K562 (cell line): ENCODE measurements around the gene RGS6. TPM values are rescaled to one million over a fixed set of nuclear protein-coding genes. Genes with fewer than 3 reads are reported as not detected.

Experiments used
- ATAC-seq: fragments of 200-7000 bp; cut with Tn5 transposase; 3 replicates; pipeline ENCODE4 v1.9.1; 2020; ENCODE audit warnings: moderate library complexity
- BruUV-seq: library from RNA; stranded (reverse); fragments of 400-500 nt; replicated peaks from 2 replicates; lab custom pipeline; 2021; lab: Mats Ljungman, UMichigan
- CTCF ChIA-PET: fragments of 300-600 bp; formaldehyde crosslinking; extraction: SDS; loops from one replicate; lab custom pipeline; 2021; ENCODE audit warnings: low intra/inter-chr PET ratio; lab: Yijun Ruan, JAX
- POLR2A ChIA-PET: fragments of 300-600, 350-650 bp; sonication (Branson Sonifier 250); formaldehyde crosslinking; extraction: SDS; loops from one replicate; lab custom pipeline; 2021; ENCODE audit warnings: antibody characterized with exemption, inconsistent platforms; lab: Yijun Ruan, JAX
- DNase-seq, 4 experiments: peaks; one replicate each; pipeline versions ENCODE4 v3.0.0 to v3.0.0-alpha.2; 2011 to 2018; ENCODE audit warnings: low spot score in 3 of 4, mixed read lengths in 3 of 4; ENCODE audit errors: extremely low read depth in 1 of 4
- FAIRE-seq: peaks from 2 replicates; lab custom pipeline; 2011; peaks lifted over from hg19 to GRCh38; lab: Jason Lieb, UNC
- H2AFZ ChIP-seq: 2 replicates; pipeline ENCODE4 v1.6.0; 2011; ENCODE audit warnings: low read depth, low read length, control low read depth, inconsistent platforms
- H3K27ac ChIP-seq: fragments of 200-600 bp; 3 replicates; pipeline ENCODE4 v1.8.0; 2011; ENCODE audit warnings: low read depth, mild to moderate bottlenecking, control low read depth, inconsistent platforms, low read length, moderate library complexity, mixed read lengths; ENCODE audit errors: extremely low read depth
- H3K27me3 ChIP-seq, 2 experiments: fragments of 300-600 bp in 1 of 2; 2 replicates in 1 of 2; 3 replicates in 1 of 2; pipeline versions ENCODE4 v1.6.0 to v1.8.0; 2011; ENCODE audit warnings: inconsistent platforms in 2 of 2, low read length in 2 of 2, mild to moderate bottlenecking in 1 of 2, mixed read lengths in 1 of 2, moderate library complexity in 1 of 2; ENCODE audit not compliant: control insufficient read depth in 2 of 2, insufficient read depth in 2 of 2
- H3K36me3 ChIP-seq: fragments of 300-600 bp; 3 replicates; pipeline ENCODE4 v1.8.0; 2011; ENCODE audit warnings: mild to moderate bottlenecking, low read length, inconsistent platforms; ENCODE audit not compliant: control insufficient read depth, insufficient read depth
- H3K4me1 ChIP-seq, 2 experiments: fragments of 200-600 bp in 1 of 2; replicated peaks in 1 of 2; 2 replicates in 1 of 2; 3 replicates in 1 of 2; pipeline versions ENCODE4 v1.5.1 to v1.8.0; 2011; ENCODE audit warnings: inconsistent platforms in 2 of 2, low read length in 2 of 2, mild to moderate bottlenecking in 1 of 2, mixed read lengths in 1 of 2, moderate library complexity in 1 of 2; ENCODE audit not compliant: control insufficient read depth in 2 of 2, insufficient read depth in 2 of 2
- H3K4me2 ChIP-seq: 2 replicates; pipeline ENCODE4 v1.6.1; 2011; ENCODE audit warnings: low read length, control low read depth, inconsistent platforms, mixed read lengths; ENCODE audit not compliant: insufficient read depth
- H3K4me3 ChIP-seq: fragments of 200-600 bp; sonication (generic), shearing (Covaris generic); 2 replicates; pipeline ENCODE4 v1.5.1; 2016; ENCODE audit warnings: control low read depth, inconsistent platforms
- H3K79me2 ChIP-seq: fragments of 200-600 bp; 3 replicates; pipeline ENCODE4 v1.8.0; 2011; ENCODE audit warnings: low read length, inconsistent platforms; ENCODE audit not compliant: control insufficient read depth, insufficient read depth
- H3K9ac ChIP-seq, 2 experiments: 2 replicates each; pipeline versions ENCODE4 v1.6.0 to v1.6.1; 2011; ENCODE audit warnings: low read depth in 2 of 2, low read length in 2 of 2, control low read depth in 1 of 2, inconsistent platforms in 1 of 2, mild to moderate bottlenecking in 1 of 2, mixed read lengths in 1 of 2; ENCODE audit not compliant: insufficient read depth in 1 of 2
- H3K9me1 ChIP-seq: one replicate; pipeline ENCODE4 v1.6.0; 2011; ENCODE audit warnings: inconsistent platforms, mild to moderate bottlenecking, low read length, moderate library complexity; ENCODE audit not compliant: control insufficient read depth, insufficient read depth
- H3K9me3 ChIP-seq: replicated peaks from 2 replicates; pipeline ENCODE4 v1.5.1; 2011; ENCODE audit warnings: low read depth, low read length, inconsistent platforms; ENCODE audit not compliant: control insufficient read depth, insufficient read depth
- H4K20me1 ChIP-seq: replicated peaks from 2 replicates; pipeline ENCODE4 v1.6.1; 2011; ENCODE audit warnings: low read length, inconsistent platforms, mixed read lengths; ENCODE audit not compliant: control insufficient read depth, insufficient read depth
- CXXC5 ChIP-seq: fragments of 250-450 bp; sonication (Bioruptor Pico); IDR thresholded peaks from 2 replicates; pipeline ENCODE4 v1.8.0; 2022; ENCODE audit warnings: inconsistent platforms, mild to moderate bottlenecking, moderate library complexity
- EZH2 ChIP-seq: IDR thresholded peaks from 2 replicates; pipeline ENCODE4 v1.6.1; 2012; ENCODE audit warnings: low read depth, mild to moderate bottlenecking, inconsistent platforms, low read length, borderline replicate concordance
- FOXJ2 ChIP-seq: fragments of 200-800 bp; sonication (Bioruptor generic); IDR thresholded peaks from 2 replicates; pipeline ENCODE4 v1.6.1; 2016; ENCODE audit warnings: missing genetic modification characterization, missing compliant biosample characterization
- HDAC6 ChIP-seq: IDR thresholded peaks from 2 replicates; pipeline ENCODE4 v1.6.1; 2012; ENCODE audit warnings: low read depth, mild to moderate bottlenecking, control low read depth, inconsistent platforms, low read length, moderate library complexity
- HIVEP1 ChIP-seq: fragments of 250-450 bp; sonication (Bioruptor Pico); IDR thresholded peaks from 2 replicates; pipeline ENCODE4 v1.4.0; 2020; ENCODE audit warnings: mild to moderate bottlenecking
- L3MBTL2 ChIP-seq: fragments of 450-650 bp; IDR thresholded peaks from 2 replicates; pipeline ENCODE4 v1.6.1; 2016; ENCODE audit warnings: mild to moderate bottlenecking, moderate library complexity
- NRF1 ChIP-seq, 2 experiments: fragments of 450-650 bp; IDR thresholded peaks in 1 of 2; conservative IDR thresholded peaks in 1 of 2; 2 replicates each; pipeline ENCODE4 v1.6.1; 2014; ENCODE audit warnings: mild to moderate bottlenecking in 2 of 2
- PHB ChIP-seq: fragments of 250-450 bp; sonication (Bioruptor Pico); IDR thresholded peaks from 2 replicates; pipeline ENCODE4 v1.5.0; 2021
- POLR3G ChIP-seq: IDR thresholded peaks from 2 replicates; pipeline ENCODE4 v1.6.1; 2011; ENCODE audit not compliant: insufficient read length, insufficient replicate concordance; ENCODE audit errors: extremely low read depth
- SRSF9 ChIP-seq: fragments of 200-400 bp; formaldehyde crosslinking; IDR thresholded peaks from 2 replicates; pipeline ENCODE4 v1.6.1; 2017; ENCODE audit warnings: low read depth, low read length, borderline replicate concordance
- THRAP3 ChIP-seq: fragments of 450-650 bp; IDR thresholded peaks from 2 replicates; pipeline ENCODE4 v1.6.1; 2016; ENCODE audit warnings: mild to moderate bottlenecking, inconsistent platforms, borderline replicate concordance
- ZFP30 ChIP-seq: fragments of 250-450 bp; sonication (Bioruptor Pico); IDR thresholded peaks from 2 replicates; pipeline ENCODE4 v1.8.0; 2022; ENCODE audit warnings: moderate library complexity, mild to moderate bottlenecking, inconsistent platforms, borderline replicate concordance
- ZKSCAN8 ChIP-seq: fragments of 200-800 bp; sonication (Bioruptor generic); IDR thresholded peaks from 2 replicates; pipeline ENCODE4 v1.6.1; 2016; ENCODE audit warnings: missing genetic modification characterization, missing compliant biosample characterization
- ZNF133 ChIP-seq: fragments of 250-450 bp; sonication (Bioruptor Pico); IDR thresholded peaks from 2 replicates; pipeline ENCODE4 v1.4.0; 2020; ENCODE audit warnings: mild to moderate bottlenecking
- ZNF23 ChIP-seq: fragments of 250-450 bp; sonication (Bioruptor Pico); IDR thresholded peaks from 2 replicates; pipeline ENCODE4 v1.4.0; 2020; ENCODE audit warnings: mild to moderate bottlenecking
- ZSCAN29 ChIP-seq: fragments of 450-650 bp; IDR thresholded peaks from 2 replicates; pipeline ENCODE4 v1.6.1; 2017
- WGBS: fragments of 100-300 bp; shearing (Covaris generic); methylation state at CpG from one replicate; pipeline ENCODE4 v1.1.6; 2016; ENCODE audit warnings: low coverage, mixed read lengths; ENCODE audit not compliant: insufficient coverage; ENCODE audit errors: missing lambda C conversion rate; 5-methylcytosine and 5-hydroxymethylcytosine counted together
- in situ Hi-C: fragments of 300-500 bp; cut with MboI; formaldehyde crosslinking; loops from 4 replicates; pipeline ENCODE4 v1.15.0; 2018; ENCODE audit warnings: inconsistent platforms, mixed read lengths
- intact Hi-C: fragments of 100-400 bp; cut with micrococcal nuclease; formaldehyde crosslinking; loops from 2 replicates; pipeline ENCODE4 v1.14.2; 2022
- polyA plus RNA-seq, 8 experiments: library from polyadenylated mRNA; depleted of rRNA in 4 of 8; stranded (reverse) in 5 of 8; unstranded in 3 of 8; fragments of >200 nt; fragmentation: Nextera tagmentation in 2 of 8; fragmentation: Illumina TruSeq in 1 of 8; extraction: Ambion mirVana in 2 of 8; extraction: Trizol in 1 of 8; gene quantifications; 2 replicates each; pipeline versions ENCODE4 v1.2.1 to v1.2.3, GENCODE V29; 2011 to 2014; ENCODE audit warnings: inconsistent platforms in 1 of 8, missing spikeins in 1 of 8
- total RNA-seq, 7 experiments: library from RNA; depleted of rRNA in 6 of 7; stranded (reverse); fragments of >200 nt in 6 of 7; fragmentation: Illumina TruSeq in 2 of 7; extraction: Trizol in 2 of 7; gene quantifications; 2 replicates each; pipeline versions ENCODE4 v1.2.1 to v1.2.3, GENCODE V29; 2011 to 2021; ENCODE audit warnings: low replicate concordance in 1 of 7

RGS6 gene
- total and polyA plus RNA-seq, 9 of the 15 experiments (the other 6 are each of a cell fraction or from before 2014, with no cell fraction given): not detected

GRCh38 chr14:72610831-72611200, 678.6 kb downstream of the RGS6 start:
- H3K4me2 ChIP-seq: no peak overlapping the region
- FAIRE-seq (no peak), ATAC-seq (no peak), DNase-seq (no peak)
- in situ Hi-C loops (no loop called here), intact Hi-C loops (no loop called here)
- H3K79me2 ChIP-seq: no peaks in the 10 kb centered on the region
- no peak overlapping the region for H2AFZ ChIP-seq
- no peak overlapping the region for H3K4me3 ChIP-seq
- H3K9me1 ChIP-seq: no peaks in the 10 kb centered on the region
- ChIA-PET POLR2A (interaction anchor here (0.6 to 1.4 kb wide), 2 partner anchors 11 to 1055 kb away, joined by 3 to 4 read pairs; no protein-coding TSS in a partner anchor), CTCF (no interaction called here)
- no peaks in the 10 kb centered on the region for H3K9me3 ChIP-seq
- 0% methylated on average over 2 of the region's 2 CpGs for WGBS
- H3K36me3 ChIP-seq: no peaks in the 10 kb centered on the region
- BruUV-seq: no TSS peak
- no peak for TF ChIP-seq CXXC5 (CRISPR knock-in tag)
- no peak overlapping the region for H3K27ac ChIP-seq
- no peaks in the 10 kb centered on the region for H4K20me1 ChIP-seq
- no peaks in the 10 kb centered on the region for H3K4me1 ChIP-seq
- H3K27me3 ChIP-seq: peaks cover 0 to 8% of the 10 kb centered on the region in 2 experiments; a peak in 1 of 5 replicates
- H3K9ac ChIP-seq: no peak overlapping the region

- in situ Hi-C loops: no loop called here
- Histone ChIP-seq H3K79me2 (no peaks in the 10 kb centered on the region), H3K9ac (no peak overlapping the region), H3K27me3 (peaks cover 0 to 1% of the 10 kb centered on the region in 2 experiments; a peak in 1 of 5 replicates), H3K36me3 (no peaks in the 10 kb centered on the region), H3K9me3 (no peaks in the 10 kb centered on the region), H3K9me1 (no peaks in the 10 kb centered on the region), H3K4me2 (no peak overlapping the region), H3K27ac (no peak overlapping the region)
- intact Hi-C loops: no loop called here
- POLR2A ChIA-PET: interaction anchor here (1.4 kb wide), 1 partner anchor 11 kb away, joined by 3 read pairs; no protein-coding TSS in a partner anchor
- BruUV-seq: no TSS peak
- CTCF ChIA-PET: no interaction called here
- no peak for DNase-seq
- TF ChIP-seq EZH2 (no peak), HDAC6 (no peak), L3MBTL2 (no peak), THRAP3 (no peak), FOXJ2 (tag) (no peak), PHB (CRISPR knock-in tag) (no peak), ZNF133 (no peak), POLR3G (no peak), NRF1 (conservative IDR thresholded peaks at IDR 0.05 in 1 of 2, IDR thresholded peaks at IDR 0.05 in 1 of 2) (no peak), ZKSCAN8 (CRISPR knock-in tag) (no peak), SRSF9 (no peak), ZFP30 (CRISPR knock-in tag) (no peak), ZSCAN29 (no peak), HIVEP1 (CRISPR knock-in tag) (no peak), ZNF23 (CRISPR knock-in tag) (no peak)
- TF ChIP-seq, all 486 proteins: peak for 0
- no peak overlapping the region for H3K4me3 ChIP-seq
- FAIRE-seq (no peak), ATAC-seq (no peak)
- WGBS: 0% methylated on average over 2 of the region's 4 CpGs
- no peaks in the 10 kb centered on the region for H4K20me1 ChIP-seq
- H2AFZ ChIP-seq: no peak overlapping the region
- no peaks in the 10 kb centered on the region for H3K4me1 ChIP-seq
These were observed 679.3 kb downstream of the RGS6 start for GRCh38 chr14:72611506-72611905.
